ENCODE results near the gene SMAD1. TPM values are rescaled to one million over a fixed set of nuclear protein-coding genes. Genes with fewer than 3 reads are reported as not detected.

SMAD1 gene
- polyA plus RNA-seq, 1 of the 3 experiments (the other 2 are of a cell fraction): 46.0 TPM

DNA sequence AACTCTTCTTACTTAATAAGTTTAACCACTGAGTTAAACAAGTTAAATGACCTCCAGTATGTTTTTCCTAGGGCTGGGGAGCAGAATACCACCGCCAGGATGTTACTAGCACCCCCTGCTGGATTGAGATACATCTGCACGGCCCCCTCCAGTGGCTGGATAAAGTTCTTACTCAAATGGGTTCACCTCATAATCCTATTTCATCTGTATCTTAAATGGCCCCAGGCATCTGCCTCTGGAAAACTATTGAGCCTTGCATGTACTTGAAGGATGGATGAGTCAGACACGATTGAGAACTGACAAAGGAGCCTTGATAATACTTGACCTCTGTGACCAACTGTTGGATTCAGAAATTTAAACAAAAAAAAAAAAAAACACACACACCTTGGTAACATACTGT is 76.1 kb downstream of the SMAD1 start:
- Histone ChIP-seq H3K4me1 (ENCODE audit: control insufficient read depth in 1 of 2, insufficient read depth in 2 of 2, low read depth in 1 of 2, low read length in 1 of 2) (no peaks in the 10 kb centered on the region; a peak in 1 of 4 replicates), H3K4me2 (no peak overlapping the region), H4K20me1 (ENCODE audit: insufficient read depth) (no peaks in the 10 kb centered on the region), H3F3A (replicated peaks; ENCODE audit: insufficient read depth) (peaks cover 7% of the 10 kb centered on the region), H3K79me2 (ENCODE audit: insufficient read depth) (no peaks in the 10 kb centered on the region; the same call in 1 of the 2 replicates), H2AFZ (ENCODE audit: low read depth) (no peak overlapping the region), H3K36me3 (replicated peaks in 1 of 2; ENCODE audit: control insufficient read depth in 1 of 2, insufficient read depth in 2 of 2, low read length in 1 of 2) (peaks cover 38 to 43% of the 10 kb centered on the region in 2 experiments), H3K4me3 (ENCODE audit: low read depth in 2 of 2, low read length in 1 of 2) (no peak overlapping the region; a peak in 1 of 4 replicates), H3K27ac (ENCODE audit: low read depth in 2 of 2, low read length in 1 of 2) (no peak overlapping the region), H3K27me3 (ENCODE audit: insufficient read depth) (no peaks in the 10 kb centered on the region), H3K9me3 (no peaks in the 10 kb centered on the region), H3K9me2 (no peaks in the 10 kb centered on the region), H3K9ac (no peak overlapping the region)
- TF ChIP-seq RAD21 (IDR thresholded peaks at IDR 0.05; ENCODE audit: low read length): peak; percentile 87
- TF ChIP-seq, protein P1, sequence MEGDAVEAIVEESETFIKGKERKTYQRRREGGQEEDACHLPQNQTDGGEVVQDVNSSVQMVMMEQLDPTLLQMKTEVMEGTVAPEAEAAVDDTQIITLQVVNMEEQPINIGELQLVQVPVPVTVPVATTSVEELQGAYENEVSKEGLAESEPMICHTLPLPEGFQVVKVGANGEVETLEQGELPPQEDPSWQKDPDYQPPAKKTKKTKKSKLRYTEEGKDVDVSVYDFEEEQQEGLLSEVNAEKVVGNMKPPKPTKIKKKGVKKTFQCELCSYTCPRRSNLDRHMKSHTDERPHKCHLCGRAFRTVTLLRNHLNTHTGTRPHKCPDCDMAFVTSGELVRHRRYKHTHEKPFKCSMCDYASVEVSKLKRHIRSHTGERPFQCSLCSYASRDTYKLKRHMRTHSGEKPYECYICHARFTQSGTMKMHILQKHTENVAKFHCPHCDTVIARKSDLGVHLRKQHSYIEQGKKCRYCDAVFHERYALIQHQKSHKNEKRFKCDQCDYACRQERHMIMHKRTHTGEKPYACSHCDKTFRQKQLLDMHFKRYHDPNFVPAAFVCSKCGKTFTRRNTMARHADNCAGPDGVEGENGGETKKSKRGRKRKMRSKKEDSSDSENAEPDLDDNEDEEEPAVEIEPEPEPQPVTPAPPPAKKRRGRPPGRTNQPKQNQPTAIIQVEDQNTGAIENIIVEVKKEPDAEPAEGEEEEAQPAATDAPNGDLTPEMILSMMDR (IDR thresholded peaks at IDR 0.05): peak; percentile 89
- no peak for TF ChIP-seq TCF12 (IDR thresholded peaks at IDR 0.05)
- TF ChIP-seq JUND (IDR thresholded peaks at IDR 0.05): no peak
- TF ChIP-seq TAF1 (IDR thresholded peaks at IDR 0.05; ENCODE audit: borderline replicate concordance, low read depth, low read length): no peak
- TF ChIP-seq NFIC (IDR thresholded peaks at IDR 0.05; ENCODE audit: borderline replicate concordance): no peak
- TF ChIP-seq SMC3 (IDR thresholded peaks at IDR 0.05; ENCODE audit: low read depth, low read length): peak; percentile 86
- ChIA-PET CTCF (interaction anchor here (0.7 to 2.2 kb wide), 19 partner anchors 8 to 403 kb away, joined by 3 to 21 read pairs (median 4); partner anchors contain the start of gene SMAD1), POLR2A (no interaction called here)
- WGBS (ENCODE audit: low lambda C conversion rate): 21% methylated on average over 3 of the region's 3 CpGs
- peak; percentile 67 for DNase-seq

DNA sequence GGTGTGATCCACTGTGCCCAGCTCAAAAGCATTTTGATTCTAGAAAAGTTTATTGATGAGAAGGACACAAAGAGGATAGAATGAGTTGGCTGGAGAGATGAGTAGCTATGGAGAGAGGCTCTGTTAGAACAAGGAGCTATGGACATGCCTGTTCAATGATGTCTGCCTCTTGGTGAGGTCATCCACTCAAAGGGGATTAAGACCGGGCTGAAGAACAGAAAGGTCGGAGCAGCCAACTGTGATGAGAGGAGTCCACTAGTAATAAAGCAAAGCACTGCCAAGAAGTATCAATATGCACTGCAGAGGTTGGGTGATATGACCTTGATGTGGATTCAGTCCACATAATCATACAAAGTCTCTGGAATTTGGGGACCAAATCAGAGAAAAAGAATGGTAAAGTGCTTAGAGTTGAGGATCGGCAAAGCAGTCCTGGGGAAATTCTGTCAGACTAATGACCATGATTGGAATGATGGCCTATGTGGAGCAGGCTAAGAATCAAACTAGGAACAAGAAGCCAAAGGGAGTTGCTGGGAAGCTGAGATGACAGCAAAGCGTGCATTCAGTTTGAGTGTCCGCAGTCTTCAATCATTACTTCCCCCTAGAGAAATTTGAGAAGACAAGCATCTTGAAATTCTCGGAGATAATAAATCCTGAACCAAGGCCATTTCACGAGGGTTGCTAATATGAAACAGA is 81.8 kb downstream of the SMAD1 start:
- Histone ChIP-seq H3K9me2 (no peaks in the 10 kb centered on the region), H2AFZ (ENCODE audit: low read depth) (no peak overlapping the region), H3K79me2 (ENCODE audit: insufficient read depth) (no peaks in the 10 kb centered on the region), H3K9ac (no peak overlapping the region), H3K4me1 (ENCODE audit: control insufficient read depth in 1 of 2, insufficient read depth in 2 of 2, low read depth in 1 of 2, low read length in 1 of 2) (no peaks in the 10 kb centered on the region), H3K4me2 (no peak overlapping the region), H3K9me3 (no peaks in the 10 kb centered on the region), H3K27me3 (ENCODE audit: insufficient read depth) (no peaks in the 10 kb centered on the region), H3K4me3 (ENCODE audit: low read depth in 2 of 2, low read length in 1 of 2) (no peak overlapping the region), H3K27ac (ENCODE audit: low read depth in 2 of 2, low read length in 1 of 2) (no peak overlapping the region), H3F3A (replicated peaks; ENCODE audit: insufficient read depth) (peaks cover 3% of the 10 kb centered on the region), H4K20me1 (ENCODE audit: insufficient read depth) (no peaks in the 10 kb centered on the region), H3K36me3 (replicated peaks in 1 of 2; ENCODE audit: control insufficient read depth in 1 of 2, insufficient read depth in 2 of 2, low read length in 1 of 2) (peaks cover 11 to 22% of the 10 kb centered on the region in 2 experiments)
- CTCF ChIA-PET: interaction anchor here (1.1 to 2.3 kb wide), 2 partner anchors 46 to 329 kb away, joined by 3 to 5 read pairs; no protein-coding TSS in a partner anchor
- no peak for DNase-seq
- POLR2A ChIA-PET: no interaction called here
- 86% methylated on average over 7 of the region's 7 CpGs for WGBS (ENCODE audit: low lambda C conversion rate)
- TF ChIP-seq CHD2 (IDR thresholded peaks at IDR 0.05; ENCODE audit: low read length, partially characterized antibody) (no peak), JUND (IDR thresholded peaks at IDR 0.05) (no peak), FOXJ3 (CRISPR knock-in tag; IDR thresholded peaks at IDR 0.05) (no peak), EZH2phosphoT487 (IDR thresholded peaks at IDR 0.05; ENCODE audit: borderline replicate concordance, low read depth) (no peak), RFX5 (IDR thresholded peaks at IDR 0.05; ENCODE audit: low read length) (no peak), ELF1 (IDR thresholded peaks at IDR 0.05) (no peak), RXRA (IDR thresholded peaks at IDR 0.05; ENCODE audit: borderline replicate concordance, low read depth) (no peak), MEF2A (IDR thresholded peaks at IDR 0.05; ENCODE audit: borderline replicate concordance, low read depth) (no peak), MXI1 (IDR thresholded peaks at IDR 0.05; ENCODE audit: low read depth, low read length) (no peak), TAF1 (IDR thresholded peaks at IDR 0.05; ENCODE audit: borderline replicate concordance, low read depth, low read length) (no peak)
- TF ChIP-seq, protein P2, sequence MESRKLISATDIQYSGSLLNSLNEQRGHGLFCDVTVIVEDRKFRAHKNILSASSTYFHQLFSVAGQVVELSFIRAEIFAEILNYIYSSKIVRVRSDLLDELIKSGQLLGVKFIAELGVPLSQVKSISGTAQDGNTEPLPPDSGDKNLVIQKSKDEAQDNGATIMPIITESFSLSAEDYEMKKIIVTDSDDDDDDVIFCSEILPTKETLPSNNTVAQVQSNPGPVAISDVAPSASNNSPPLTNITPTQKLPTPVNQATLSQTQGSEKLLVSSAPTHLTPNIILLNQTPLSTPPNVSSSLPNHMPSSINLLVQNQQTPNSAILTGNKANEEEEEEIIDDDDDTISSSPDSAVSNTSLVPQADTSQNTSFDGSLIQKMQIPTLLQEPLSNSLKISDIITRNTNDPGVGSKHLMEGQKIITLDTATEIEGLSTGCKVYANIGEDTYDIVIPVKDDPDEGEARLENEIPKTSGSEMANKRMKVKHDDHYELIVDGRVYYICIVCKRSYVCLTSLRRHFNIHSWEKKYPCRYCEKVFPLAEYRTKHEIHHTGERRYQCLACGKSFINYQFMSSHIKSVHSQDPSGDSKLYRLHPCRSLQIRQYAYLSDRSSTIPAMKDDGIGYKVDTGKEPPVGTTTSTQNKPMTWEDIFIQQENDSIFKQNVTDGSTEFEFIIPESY (IDR thresholded peaks at IDR 0.05; ENCODE audit: borderline replicate concordance, low read depth): no peak
- TF ChIP-seq, protein P1 (IDR thresholded peaks at IDR 0.05): no peak
- TF ChIP-seq, protein P3, sequence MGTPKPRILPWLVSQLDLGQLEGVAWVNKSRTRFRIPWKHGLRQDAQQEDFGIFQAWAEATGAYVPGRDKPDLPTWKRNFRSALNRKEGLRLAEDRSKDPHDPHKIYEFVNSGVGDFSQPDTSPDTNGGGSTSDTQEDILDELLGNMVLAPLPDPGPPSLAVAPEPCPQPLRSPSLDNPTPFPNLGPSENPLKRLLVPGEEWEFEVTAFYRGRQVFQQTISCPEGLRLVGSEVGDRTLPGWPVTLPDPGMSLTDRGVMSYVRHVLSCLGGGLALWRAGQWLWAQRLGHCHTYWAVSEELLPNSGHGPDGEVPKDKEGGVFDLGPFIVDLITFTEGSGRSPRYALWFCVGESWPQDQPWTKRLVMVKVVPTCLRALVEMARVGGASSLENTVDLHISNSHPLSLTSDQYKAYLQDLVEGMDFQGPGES (IDR thresholded peaks at IDR 0.05; ENCODE audit: low read depth, low read length): no peak
- TF ChIP-seq, protein P4, sequence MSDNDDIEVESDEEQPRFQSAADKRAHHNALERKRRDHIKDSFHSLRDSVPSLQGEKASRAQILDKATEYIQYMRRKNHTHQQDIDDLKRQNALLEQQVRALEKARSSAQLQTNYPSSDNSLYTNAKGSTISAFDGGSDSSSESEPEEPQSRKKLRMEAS (IDR thresholded peaks at IDR 0.05; ENCODE audit: low read depth): no peak

All from SK-N-SH (cell line).